Measurements from ENCODE around the gene SAYSD1.

GRCh38 chr6:39072830-39073229 is 42.2 kb downstream of the SAYSD1 start:
- TF ChIP-seq EZH2 (IDR thresholded peaks at IDR 0.05; ENCODE audit: insufficient read depth, poor library complexity, severe bottlenecking) (no peak), EZH2phosphoT487 (IDR thresholded peaks at IDR 0.05; ENCODE audit: insufficient read depth, low read depth) (no peak)

All from GM23248 (cell line).